Measurements from ENCODE around the gene PIP5KL1. TPM values are rescaled to one million over a fixed set of nuclear protein-coding genes. Genes with fewer than 3 reads are reported as not detected.
A peak's percentile ranks its signal among the peaks of the same experiment; 100 is the strongest.

The PIP5KL1 gene
- total RNA-seq, 1 donor from 2014 or later, result 4.9 TPM

- H3K4me1 Mint-ChIP-seq (ENCODE audit: low read depth, unreplicated experiment), result peaks cover 13% of the 10 kb centered on the region
- Histone ChIP-seq H3K27me3 (ENCODE audit: insufficient read depth, low read length) (no peaks in the 10 kb centered on the region), H3K36me3 (ENCODE audit: insufficient read depth, low read length) (peaks cover 11% of the 10 kb centered on the region), H4K20me1 (ENCODE audit: insufficient read depth, low read length) (peaks cover 20% of the 10 kb centered on the region), H3K27ac (ENCODE audit: low read depth, low read length) (no peak overlapping the region), H3K79me2 (ENCODE audit: insufficient read depth, low read length) (no peaks in the 10 kb centered on the region), H3K4me1 (ENCODE audit: insufficient read depth, low read length) (peaks cover 5% of the 10 kb centered on the region), H3K9ac (ENCODE audit: low read length) (no peak overlapping the region), H3K4me3 (ENCODE audit: insufficient read depth, low read depth, low read length) (no peak overlapping the region), H2AFZ (ENCODE audit: low read depth, low read length) (no peak overlapping the region), H3K9me3 (ENCODE audit: insufficient read depth, low read depth, low read length) (no peaks in the 10 kb centered on the region), H3K4me2 (ENCODE audit: low read length) (no peak overlapping the region)
- no peak overlapping the region for H3K27ac Mint-ChIP-seq (ENCODE audit: unreplicated experiment)
- peaks cover 12% of the 10 kb centered on the region for H3K36me3 Mint-ChIP-seq (ENCODE audit: low read depth, unreplicated experiment)
- H3K27me3 Mint-ChIP-seq (ENCODE audit: low read depth, unreplicated experiment), result no peaks in the 10 kb centered on the region
- no peak for DNase-seq (ENCODE audit: low read depth)
- TF ChIP-seq, protein P1, sequence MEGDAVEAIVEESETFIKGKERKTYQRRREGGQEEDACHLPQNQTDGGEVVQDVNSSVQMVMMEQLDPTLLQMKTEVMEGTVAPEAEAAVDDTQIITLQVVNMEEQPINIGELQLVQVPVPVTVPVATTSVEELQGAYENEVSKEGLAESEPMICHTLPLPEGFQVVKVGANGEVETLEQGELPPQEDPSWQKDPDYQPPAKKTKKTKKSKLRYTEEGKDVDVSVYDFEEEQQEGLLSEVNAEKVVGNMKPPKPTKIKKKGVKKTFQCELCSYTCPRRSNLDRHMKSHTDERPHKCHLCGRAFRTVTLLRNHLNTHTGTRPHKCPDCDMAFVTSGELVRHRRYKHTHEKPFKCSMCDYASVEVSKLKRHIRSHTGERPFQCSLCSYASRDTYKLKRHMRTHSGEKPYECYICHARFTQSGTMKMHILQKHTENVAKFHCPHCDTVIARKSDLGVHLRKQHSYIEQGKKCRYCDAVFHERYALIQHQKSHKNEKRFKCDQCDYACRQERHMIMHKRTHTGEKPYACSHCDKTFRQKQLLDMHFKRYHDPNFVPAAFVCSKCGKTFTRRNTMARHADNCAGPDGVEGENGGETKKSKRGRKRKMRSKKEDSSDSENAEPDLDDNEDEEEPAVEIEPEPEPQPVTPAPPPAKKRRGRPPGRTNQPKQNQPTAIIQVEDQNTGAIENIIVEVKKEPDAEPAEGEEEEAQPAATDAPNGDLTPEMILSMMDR (IDR thresholded peaks at IDR 0.05; ENCODE audit: insufficient read depth, low read depth, low read length), result no peak
- no peak for TF ChIP-seq EZH2 (IDR thresholded peaks at IDR 0.05; ENCODE audit: insufficient read depth, low read length)
- H3K4me3 Mint-ChIP-seq (ENCODE audit: unreplicated experiment), result no peak overlapping the region
- FAIRE-seq, result no peak
- H3K9me3 Mint-ChIP-seq (ENCODE audit: unreplicated experiment), result no peaks in the 10 kb centered on the region
Observed at GRCh38 chr9:127885508-127886281, 44.9 kb downstream of the PIP5KL1 start.

GRCh38 chr9:127884976-127885490 lies 45.5 kb downstream of the PIP5KL1 start:
- no peaks in the 10 kb centered on the region for H3K9me3 Mint-ChIP-seq (ENCODE audit: unreplicated experiment)
- H3K4me3 Mint-ChIP-seq (ENCODE audit: unreplicated experiment), result peak overlapping the region; percentile 27
- TF ChIP-seq, protein P1 (IDR thresholded peaks at IDR 0.05; ENCODE audit: insufficient read depth, low read depth, low read length), result no peak
- no peak for TF ChIP-seq EZH2 (IDR thresholded peaks at IDR 0.05; ENCODE audit: insufficient read depth, low read length)
- peaks cover 13% of the 10 kb centered on the region for H3K4me1 Mint-ChIP-seq (ENCODE audit: low read depth, unreplicated experiment)
- no peaks in the 10 kb centered on the region for H3K9me3 ChIP-seq (ENCODE audit: insufficient read depth, low read depth, low read length)
- H3K27ac Mint-ChIP-seq (ENCODE audit: unreplicated experiment), result no peak overlapping the region
- H3K9ac ChIP-seq (ENCODE audit: low read length), result no peak overlapping the region
- no peaks in the 10 kb centered on the region for H3K27me3 ChIP-seq (ENCODE audit: insufficient read depth, low read length)
- H3K79me2 ChIP-seq (ENCODE audit: insufficient read depth, low read length), result no peaks in the 10 kb centered on the region
- peaks cover 5% of the 10 kb centered on the region for H3K4me1 ChIP-seq (ENCODE audit: insufficient read depth, low read length)
- H3K27me3 Mint-ChIP-seq (ENCODE audit: low read depth, unreplicated experiment), result no peaks in the 10 kb centered on the region
- H3K36me3 Mint-ChIP-seq (ENCODE audit: low read depth, unreplicated experiment), result peaks cover 8% of the 10 kb centered on the region
- no peak overlapping the region for H2AFZ ChIP-seq (ENCODE audit: low read depth, low read length)
- peaks cover 20% of the 10 kb centered on the region for H4K20me1 ChIP-seq (ENCODE audit: insufficient read depth, low read length)
- H3K36me3 ChIP-seq (ENCODE audit: insufficient read depth, low read length), result peaks cover 11% of the 10 kb centered on the region
- no peak overlapping the region for H3K4me3 ChIP-seq (ENCODE audit: insufficient read depth, low read depth, low read length)
- FAIRE-seq (no peak), DNase-seq (ENCODE audit: low read depth) (no peak)
- no peak overlapping the region for H3K4me2 ChIP-seq (ENCODE audit: low read length)
- no peak overlapping the region for H3K27ac ChIP-seq (ENCODE audit: low read depth, low read length)

DNA sequence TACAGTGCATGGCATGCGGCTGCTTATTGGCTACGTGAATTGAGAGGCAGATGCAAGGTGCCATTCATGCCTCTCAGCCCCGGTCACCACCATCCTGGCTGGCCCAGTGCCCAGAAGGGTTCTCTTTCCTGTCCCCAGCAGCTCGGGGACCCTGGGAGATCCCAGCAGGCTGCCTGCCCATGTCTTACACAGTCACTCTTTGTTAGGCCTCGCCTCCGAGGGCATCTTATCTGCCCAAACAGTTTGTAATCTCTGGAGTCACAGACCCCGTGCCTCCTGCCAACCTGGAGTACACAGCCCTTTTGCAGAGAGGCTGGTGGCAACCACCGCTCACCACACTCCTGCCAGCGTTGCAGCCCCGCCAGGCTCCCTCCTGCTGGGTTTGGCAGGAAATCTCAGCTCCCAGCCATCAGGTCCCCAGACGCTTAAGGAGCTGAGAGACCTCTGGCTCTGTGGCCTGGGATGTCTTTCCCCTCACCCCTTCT lies 46.1 kb downstream of the PIP5KL1 start:
- Histone ChIP-seq H3K4me3 (ENCODE audit: insufficient read depth, low read depth, low read length) (no peak overlapping the region), H3K79me2 (ENCODE audit: insufficient read depth, low read length) (no peaks in the 10 kb centered on the region), H4K20me1 (ENCODE audit: insufficient read depth, low read length) (peaks cover 20% of the 10 kb centered on the region), H3K4me1 (ENCODE audit: insufficient read depth, low read length) (peaks cover 5% of the 10 kb centered on the region), H3K9ac (ENCODE audit: low read length) (no peak overlapping the region), H3K36me3 (ENCODE audit: insufficient read depth, low read length) (peaks cover 11% of the 10 kb centered on the region), H3K9me3 (ENCODE audit: insufficient read depth, low read depth, low read length) (no peaks in the 10 kb centered on the region), H3K27ac (ENCODE audit: low read depth, low read length) (no peak overlapping the region), H3K27me3 (ENCODE audit: insufficient read depth, low read length) (no peaks in the 10 kb centered on the region), H2AFZ (ENCODE audit: low read depth, low read length) (no peak overlapping the region), H3K4me2 (ENCODE audit: low read length) (peak overlapping the region; percentile 2)
- DNase-seq (ENCODE audit: low read depth) (no peak), FAIRE-seq (no peak)
- Mint-ChIP-seq H3K4me1 (ENCODE audit: low read depth, unreplicated experiment) (peaks cover 13% of the 10 kb centered on the region), H3K27me3 (ENCODE audit: low read depth, unreplicated experiment) (no peaks in the 10 kb centered on the region), H3K9me3 (ENCODE audit: unreplicated experiment) (no peaks in the 10 kb centered on the region), H3K4me3 (ENCODE audit: unreplicated experiment) (peak overlapping the region; percentile 27), H3K36me3 (ENCODE audit: low read depth, unreplicated experiment) (peaks cover 7% of the 10 kb centered on the region), H3K27ac (ENCODE audit: unreplicated experiment) (no peak overlapping the region)
- TF ChIP-seq, protein P1 (IDR thresholded peaks at IDR 0.05; ENCODE audit: insufficient read depth, low read depth, low read length), result no peak
- TF ChIP-seq EZH2 (IDR thresholded peaks at IDR 0.05; ENCODE audit: insufficient read depth, low read length), result no peak

Measured in astrocyte (in vitro differentiated cells and primary cell).